ENCODE measurements around the gene WDR90. TPM values are rescaled to one million over a fixed set of nuclear protein-coding genes. Genes with fewer than 3 reads are reported as not detected.

Gene WDR90
- total and polyA plus RNA-seq, 10 of the 15 experiments (the other 5 are each of a cell fraction or from before 2014, with no cell fraction given) = 2.0 to 65.0 (median 16.7) TPM

GRCh38 chr16:638034-638543 is 11.1 kb upstream of the WDR90 start:
- intact Hi-C loops (cut with micrococcal nuclease; ENCODE audit: unreplicated experiment) = loop anchor here (5.0 kb wide), 2 partner anchors 44 to 111 kb away; partner anchors contain the start of genes CAPN15, JMJD8 and STUB1
- Histone ChIP-seq H3K27me3 (replicated peaks in 1 of 2; ENCODE audit: control insufficient read depth in 2 of 2, insufficient read depth in 2 of 2, low read length in 1 of 2) (no peaks in the 10 kb centered on the region), H3K9me3 (replicated peaks; ENCODE audit: control insufficient read depth, insufficient read depth, low read length) (no peaks in the 10 kb centered on the region), H3K4me3 (no peak overlapping the region), H3K4me1 (ENCODE audit: control insufficient read depth, insufficient read depth, low read length) (peaks cover 13% of the 10 kb centered on the region), H3K9ac (ENCODE audit: control insufficient read depth, insufficient read depth, low read length) (no peak overlapping the region), H3K27ac (ENCODE audit: control insufficient read depth, insufficient read depth) (no peak overlapping the region), H3K4me2 (ENCODE audit: control insufficient read depth, insufficient read depth) (no peak overlapping the region), H3K79me2 (ENCODE audit: control insufficient read depth, insufficient read depth, low read length) (peaks cover 36% of the 10 kb centered on the region), H3K36me3 (ENCODE audit: control insufficient read depth in 2 of 2, insufficient read depth in 2 of 2, low read length in 1 of 2) (peaks cover 0 to 4% of the 10 kb centered on the region in 2 experiments; a peak in 3 of 4 replicates), H2AFZ (ENCODE audit: control insufficient read depth, low read depth, low read length) (no peak overlapping the region), H4K20me1 (ENCODE audit: control insufficient read depth, insufficient read depth) (no peaks in the 10 kb centered on the region)
- no peak for ATAC-seq
- no peak for DNase-seq (ENCODE audit: low read depth, low spot score)
- no peak for FAIRE-seq
- WGBS (ENCODE audit: insufficient coverage, insufficient replicate concordance, low lambda C conversion rate, missing lambda C conversion rate) = 81% methylated on average over 15 of the region's 15 CpGs
- SMC1A ChIA-PET (ENCODE audit: uncharacterized antibody, unreplicated experiment) = no interaction called here
- TF ChIP-seq, protein P1, sequence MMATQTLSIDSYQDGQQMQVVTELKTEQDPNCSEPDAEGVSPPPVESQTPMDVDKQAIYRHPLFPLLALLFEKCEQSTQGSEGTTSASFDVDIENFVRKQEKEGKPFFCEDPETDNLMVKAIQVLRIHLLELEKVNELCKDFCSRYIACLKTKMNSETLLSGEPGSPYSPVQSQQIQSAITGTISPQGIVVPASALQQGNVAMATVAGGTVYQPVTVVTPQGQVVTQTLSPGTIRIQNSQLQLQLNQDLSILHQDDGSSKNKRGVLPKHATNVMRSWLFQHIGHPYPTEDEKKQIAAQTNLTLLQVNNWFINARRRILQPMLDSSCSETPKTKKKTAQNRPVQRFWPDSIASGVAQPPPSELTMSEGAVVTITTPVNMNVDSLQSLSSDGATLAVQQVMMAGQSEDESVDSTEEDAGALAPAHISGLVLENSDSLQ (IDR thresholded peaks at IDR 0.05) = no peak
- TF ChIP-seq CBFB (IDR thresholded peaks at IDR 0.05; ENCODE audit: low read depth) (no peak), CREM (IDR thresholded peaks at IDR 0.05; ENCODE audit: low read depth) (no peak), FOS (IDR thresholded peaks at IDR 0.05; ENCODE audit: borderline replicate concordance, extremely low read depth, insufficient read length) (no peak), IKZF2 (IDR thresholded peaks at IDR 0.05) (no peak), CHD1 (IDR thresholded peaks at IDR 0.05; ENCODE audit: low read depth, low read length) (no peak), NFXL1 (IDR thresholded peaks at IDR 0.05; ENCODE audit: borderline replicate concordance) (no peak), EP300 (IDR thresholded peaks at IDR 0.05; ENCODE audit: borderline replicate concordance in 1 of 2, control insufficient read depth in 1 of 2, low read depth in 2 of 2, low read length in 2 of 2) (no peak), PAX8 (IDR thresholded peaks at IDR 0.05) (no peak), BMI1 (IDR thresholded peaks at IDR 0.05; ENCODE audit: borderline replicate concordance) (no peak), GABPA (IDR thresholded peaks at IDR 0.05; ENCODE audit: low read depth) (no peak), KDM1A (IDR thresholded peaks at IDR 0.05; ENCODE audit: borderline replicate concordance) (no peak), NR2C2 (IDR thresholded peaks at IDR 0.05; ENCODE audit: borderline replicate concordance, control insufficient read depth, insufficient read length, low read depth) (no peak), NFYA (IDR thresholded peaks at IDR 0.05; ENCODE audit: borderline replicate concordance, low read depth, low read length) (no peak), ZNF24 (IDR thresholded peaks at IDR 0.05) (no peak), POLR2AphosphoS2 (IDR thresholded peaks at IDR 0.05; ENCODE audit: low read depth, low read length) (no peak), NRF1 (conservative IDR thresholded peaks at IDR 0.05; ENCODE audit: low read depth, low read length) (no peak), EED (IDR thresholded peaks at IDR 0.05; ENCODE audit: low read depth) (no peak), PAX5 (IDR thresholded peaks at IDR 0.05; ENCODE audit: borderline replicate concordance, low read depth, low read length) (no peak), TCF7 (IDR thresholded peaks at IDR 0.05; ENCODE audit: borderline replicate concordance) (no peak)
- CTCF ChIA-PET = interaction anchor here (0.5 to 1.4 kb wide), 2 partner anchors 10 to 23 kb away, joined by 3 to 4 read pairs; no protein-coding TSS in a partner anchor
- in situ Hi-C loops (cut with MboI) = no loop called here
- POLR2A ChIA-PET = interaction anchor here (0.8 kb wide), 1 partner anchor 8 kb away, joined by 3 read pairs; no protein-coding TSS in a partner anchor
- RAD21 ChIA-PET (ENCODE audit: unreplicated experiment) = no interaction called here
- BruUV-seq (replicated peaks) = no TSS peak
